GM10266 (cell line): Measurements from ENCODE around the gene MRPL34.

Experiments used
- DNase-seq: peaks from one replicate; pipeline ENCODE4 v3.0.0; 2012; ENCODE audit errors: extremely low spot score
- CTCF ChIP-seq: IDR thresholded peaks from 2 replicates; pipeline ENCODE4 v1.5.1; 2012; ENCODE audit warnings: mild to moderate bottlenecking, low read depth; ENCODE audit not compliant: control insufficient read depth, insufficient read depth; ENCODE audit errors: missing control alignments

The MRPL34 gene

GRCh38 chr19:17321655-17322489 lies 16.2 kb downstream of the MRPL34 start:
- no peak for DNase-seq
- TF ChIP-seq CTCF, result no peak

DNA sequence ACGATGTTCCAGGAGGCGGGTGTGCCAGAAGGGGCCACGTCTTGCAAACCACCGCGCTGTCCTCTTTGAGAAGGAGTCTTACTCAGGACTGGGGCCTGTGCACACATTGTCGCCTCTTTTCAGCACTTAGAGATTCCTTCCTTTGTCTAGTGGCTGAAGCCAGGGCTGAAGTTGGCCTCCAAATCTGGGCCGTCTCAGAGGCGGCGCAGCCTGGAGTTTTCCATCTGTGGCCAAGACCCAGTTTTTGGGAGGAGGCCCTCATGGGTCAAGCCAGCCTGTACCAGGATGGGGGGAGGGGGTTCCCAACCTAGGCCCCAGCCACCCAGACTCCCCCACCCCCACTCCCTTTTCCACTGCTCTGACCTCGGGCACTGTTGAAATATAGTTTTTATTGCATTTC lies 17.2 kb downstream of the MRPL34 start:
- TF ChIP-seq CTCF, result no peak
- no peak for DNase-seq

DNA sequence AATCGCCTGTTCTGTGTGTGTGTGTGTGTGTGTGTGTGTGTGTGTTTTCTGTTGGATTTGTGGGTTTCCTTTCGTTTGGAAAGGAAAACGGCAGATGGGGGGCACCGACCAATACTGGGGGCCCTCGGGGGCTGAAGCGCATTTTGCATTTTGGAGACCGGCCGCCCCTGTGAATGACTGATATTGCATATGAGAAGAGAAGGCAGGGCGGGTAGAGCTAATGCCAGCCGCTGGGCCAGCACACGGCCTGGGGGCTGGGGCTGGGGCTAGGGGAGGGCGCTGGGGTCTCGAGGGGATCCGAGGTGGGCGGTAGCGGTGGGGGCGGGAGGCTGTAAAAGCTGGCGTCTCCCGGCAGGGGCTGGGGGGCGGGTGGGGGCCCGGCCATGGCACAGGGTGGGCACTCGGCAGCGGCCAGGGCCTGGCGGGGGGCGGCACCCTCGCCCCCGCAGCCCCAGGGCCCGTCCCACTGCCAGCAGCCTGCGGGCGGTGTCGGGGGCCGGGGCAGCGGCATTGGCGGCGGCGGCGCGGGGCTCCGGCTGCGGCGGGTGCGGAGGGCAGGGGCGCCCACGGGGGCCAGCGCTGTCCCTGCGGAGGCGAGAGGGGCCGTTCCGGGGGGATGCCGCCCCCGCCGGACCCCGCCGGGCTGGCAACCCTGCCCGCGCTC lies 17.8 kb downstream of the MRPL34 start:
- TF ChIP-seq CTCF, result no peak
- no peak for DNase-seq

DNA sequence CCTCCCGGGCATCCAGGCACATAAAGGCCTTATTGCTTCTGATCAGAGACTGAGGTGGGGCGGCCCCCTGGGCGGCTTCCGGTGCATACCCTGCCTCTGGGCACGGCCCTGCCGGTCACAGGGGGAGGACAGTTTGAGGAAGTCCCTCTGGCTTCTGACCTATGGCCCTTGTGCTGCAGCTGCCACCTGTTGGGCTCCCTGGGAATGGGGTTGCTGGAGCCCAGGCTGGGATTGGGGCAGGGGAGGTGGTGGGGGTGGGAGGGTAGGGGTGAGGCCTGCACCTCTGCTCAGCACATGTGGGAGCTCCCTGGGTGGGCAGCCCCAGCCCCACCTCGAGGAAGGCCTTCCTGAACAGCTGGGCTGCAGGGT lies 18.3 kb downstream of the MRPL34 start:
- peak; percentile 49 for DNase-seq
- TF ChIP-seq CTCF, result no peak

DNA sequence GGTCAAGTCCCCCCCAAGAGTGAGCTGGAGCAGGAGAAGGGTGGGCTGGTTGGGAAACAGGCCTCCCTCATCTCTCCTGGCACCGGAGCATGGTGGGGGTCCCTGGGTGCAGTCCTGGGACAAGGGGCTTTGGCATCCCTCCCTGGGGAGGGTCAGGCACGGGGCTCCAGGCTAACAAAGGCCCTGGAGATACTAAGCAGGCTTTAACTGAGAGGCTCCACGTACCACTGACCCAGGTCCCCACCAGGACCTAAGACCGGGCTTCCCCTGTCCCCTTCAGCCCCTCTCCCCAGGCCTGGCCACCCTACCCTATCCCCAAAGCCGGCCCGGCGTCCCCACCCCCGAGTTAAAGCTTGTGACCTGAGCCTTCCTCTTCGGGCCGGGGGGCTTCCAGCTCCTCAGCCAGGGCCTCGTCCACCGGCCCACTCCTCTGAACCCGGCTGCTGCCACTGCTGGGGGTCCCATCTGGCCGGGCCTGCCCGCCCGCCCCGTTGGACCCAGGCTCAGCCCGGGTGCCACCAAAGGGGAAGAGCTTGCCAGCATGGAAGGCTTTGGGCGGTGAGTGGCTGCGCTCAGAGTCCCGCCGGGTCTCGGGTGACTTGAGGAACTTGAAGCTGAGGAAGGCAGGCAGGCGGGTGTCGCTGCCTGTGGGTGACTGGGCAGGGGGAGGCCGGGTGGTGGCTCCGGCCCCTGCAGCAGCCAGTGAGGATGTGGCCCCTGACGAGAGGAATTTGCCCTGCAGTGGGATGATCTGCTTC lies 18.9 kb downstream of the MRPL34 start:
- DNase-seq, result peak; percentile 38
- TF ChIP-seq CTCF, result no peak

DNA sequence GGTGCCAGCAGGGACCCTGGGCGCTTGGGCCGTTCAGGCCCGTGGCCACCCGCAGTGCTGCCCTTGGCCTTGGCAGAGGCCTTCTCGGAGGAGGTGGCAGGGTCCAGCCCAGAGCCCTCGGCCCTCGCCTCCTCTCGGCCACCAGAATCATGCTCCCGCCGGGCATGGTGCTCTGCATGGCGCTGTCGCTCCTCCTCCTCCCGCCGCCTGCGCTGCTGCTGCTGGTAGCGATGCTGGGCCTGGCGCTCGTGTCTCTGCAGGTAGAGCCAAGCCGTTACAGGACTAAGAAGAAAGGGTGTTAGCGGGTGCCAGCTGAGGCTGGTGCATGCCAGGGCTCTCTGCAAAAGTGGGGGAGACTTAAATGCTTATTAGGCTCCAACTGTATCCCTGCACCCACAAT lies 19.5 kb downstream of the MRPL34 start:
- no peak for DNase-seq
- no peak for TF ChIP-seq CTCF
